Measurements from ENCODE around the gene PYGM. TPM values are rescaled to one million over a fixed set of nuclear protein-coding genes. Genes with fewer than 3 reads are reported as not detected.

Gene PYGM
- total RNA-seq, 1 donor from 2014 or later, result 5.5 TPM

- Mint-ChIP-seq H3K27ac (ENCODE audit: unreplicated experiment) (no peak overlapping the region), H3K27me3 (ENCODE audit: unreplicated experiment) (peaks cover 27% of the 10 kb centered on the region), H3K9me3 (ENCODE audit: unreplicated experiment) (peaks cover 7% of the 10 kb centered on the region), H3K4me1 (ENCODE audit: low read depth, unreplicated experiment) (peaks cover 39% of the 10 kb centered on the region), H3K36me3 (ENCODE audit: unreplicated experiment) (no peaks in the 10 kb centered on the region), H3K4me3 (ENCODE audit: unreplicated experiment) (peak overlapping the region; percentile 46)
- TF ChIP-seq CTCF (IDR thresholded peaks at IDR 0.05; ENCODE audit: partially characterized antibody, unreplicated experiment), result no peak
- DNase-seq, result peak; percentile 39
These were observed 45.9 kb downstream of the PYGM start for GRCh38 chr11:64713781-64714363.

- Mint-ChIP-seq H3K4me3 (ENCODE audit: unreplicated experiment) (no peak overlapping the region), H3K27me3 (ENCODE audit: unreplicated experiment) (peaks cover 30% of the 10 kb centered on the region), H3K27ac (ENCODE audit: unreplicated experiment) (no peak overlapping the region), H3K9me3 (ENCODE audit: unreplicated experiment) (peaks cover 10% of the 10 kb centered on the region), H3K4me1 (ENCODE audit: low read depth, unreplicated experiment) (peaks cover 40% of the 10 kb centered on the region), H3K36me3 (ENCODE audit: unreplicated experiment) (no peaks in the 10 kb centered on the region)
- no peak for TF ChIP-seq CTCF (IDR thresholded peaks at IDR 0.05; ENCODE audit: partially characterized antibody, unreplicated experiment)
- DNase-seq, result peak; percentile 63
These were observed 46.6 kb downstream of the PYGM start for GRCh38 chr11:64713016-64713707.

- TF ChIP-seq CTCF (IDR thresholded peaks at IDR 0.05; ENCODE audit: partially characterized antibody, unreplicated experiment), result no peak
- H3K36me3 Mint-ChIP-seq (ENCODE audit: unreplicated experiment), result no peaks in the 10 kb centered on the region
- peaks cover 11% of the 10 kb centered on the region for H3K9me3 Mint-ChIP-seq (ENCODE audit: unreplicated experiment)
- no peak overlapping the region for H3K27ac Mint-ChIP-seq (ENCODE audit: unreplicated experiment)
- no peak for DNase-seq
- H3K4me3 Mint-ChIP-seq (ENCODE audit: unreplicated experiment), result peak overlapping the region; percentile 75
- H3K27me3 Mint-ChIP-seq (ENCODE audit: unreplicated experiment), result peaks cover 33% of the 10 kb centered on the region
- peaks cover 40% of the 10 kb centered on the region for H3K4me1 Mint-ChIP-seq (ENCODE audit: low read depth, unreplicated experiment)
These were observed 47.3 kb downstream of the PYGM start for GRCh38 chr11:64712430-64713015.

GRCh38 chr11:64711956-64712362 is 47.8 kb downstream of the PYGM start:
- DNase-seq, result no peak
- Mint-ChIP-seq H3K4me1 (ENCODE audit: low read depth, unreplicated experiment) (peaks cover 36% of the 10 kb centered on the region), H3K36me3 (ENCODE audit: unreplicated experiment) (no peaks in the 10 kb centered on the region), H3K27ac (ENCODE audit: unreplicated experiment) (no peak overlapping the region), H3K9me3 (ENCODE audit: unreplicated experiment) (peaks cover 11% of the 10 kb centered on the region), H3K27me3 (ENCODE audit: unreplicated experiment) (peaks cover 31% of the 10 kb centered on the region), H3K4me3 (ENCODE audit: unreplicated experiment) (peak overlapping the region; percentile 75)
- TF ChIP-seq CTCF (IDR thresholded peaks at IDR 0.05; ENCODE audit: partially characterized antibody, unreplicated experiment), result no peak
